Inflammatory macrophage (primary cell): ENCODE measurements around the gene UBE2D2.
"Not testable (repeated sequence)": the region's sequence is repeated elsewhere in the genome, so short reads cannot be mapped to it uniquely, and the experiment has no call there.

ENCODE experiments used
- DNase-seq, 2 donors: peaks; one replicate each; pipeline ENCODE4 v3.0.0-alpha.2; 2020 to 2022

Gene UBE2D2

GRCh38 chr5:139549162-139549894 is 11.8 kb upstream of the UBE2D2 start:
- DNase-seq = no peak

GRCh38 chr5:139550051-139550872 is 10.9 kb upstream of the UBE2D2 start:
- DNase-seq = not testable (repeated sequence)

- DNase-seq = peak; percentile 26 to 29
Measured at GRCh38 chr5:139551191-139551889, 9.8 kb upstream of the UBE2D2 start.

GRCh38 chr5:139552893-139553575 is 8.1 kb upstream of the UBE2D2 start:
- DNase-seq = no peak

GRCh38 chr5:139554264-139554663 is 6.9 kb upstream of the UBE2D2 start:
- no peak for DNase-seq

GRCh38 chr5:139557811-139558210 is 3.3 kb upstream of the UBE2D2 start:
- no peak for DNase-seq

- peak; percentile 24 to 27 for DNase-seq
Measured at GRCh38 chr5:139561655-139562451, 714 bp downstream of the UBE2D2 start.

GRCh38 chr5:139562847-139563246 is 1.7 kb downstream of the UBE2D2 start:
- DNase-seq = no peak

GRCh38 chr5:139565411-139566305 is 4.5 kb downstream of the UBE2D2 start:
- DNase-seq = peak; percentile 56

- peak; percentile 70 to 82 for DNase-seq
Measured at GRCh38 chr5:139566611-139567010, 5.5 kb downstream of the UBE2D2 start.

GRCh38 chr5:139569270-139569955 is 8.3 kb downstream of the UBE2D2 start:
- no peak for DNase-seq

GRCh38 chr5:139571543-139571942 is 10.4 kb downstream of the UBE2D2 start:
- DNase-seq = no peak

- no peak for DNase-seq
Measured at GRCh38 chr5:139571966-139572365, 10.8 kb downstream of the UBE2D2 start.

- peak in 1 of 2 donors; percentile 4 for DNase-seq
Measured at GRCh38 chr5:139574641-139575312, 13.6 kb downstream of the UBE2D2 start.

- no peak for DNase-seq
Measured at GRCh38 chr5:139575313-139575646, 14.1 kb downstream of the UBE2D2 start.

- no peak for DNase-seq
Measured at GRCh38 chr5:139575751-139576150, 14.6 kb downstream of the UBE2D2 start.

GRCh38 chr5:139577689-139578290 is 16.7 kb downstream of the UBE2D2 start:
- no peak for DNase-seq

- no peak for DNase-seq
Measured at GRCh38 chr5:139578325-139578724, 17.2 kb downstream of the UBE2D2 start.

GRCh38 chr5:139582181-139582580 is 21.0 kb downstream of the UBE2D2 start:
- peak in 1 of 2 donors; percentile 30 for DNase-seq
